Upper lobe of left lung (tissue), 6 donors: ENCODE measurements around the gene CACFD1. TPM values are rescaled to one million over a fixed set of nuclear protein-coding genes. Genes with fewer than 3 reads are reported as not detected.
A peak's percentile ranks its signal among the peaks of the same experiment; 100 is the strongest.

Experiments used
- ATAC-seq, 2 donors: fragments of 200-7000 bp; cut with Tn5 transposase; one replicate each; pipeline ENCODE4 v1.9.1; 2022; ENCODE audit warnings: mild to moderate bottlenecking in 2 of 2, moderate library complexity in 2 of 2; ENCODE audit not compliant: low FRiP score in 2 of 2
- DNase-seq, 2 donors: peaks; one replicate each; pipeline ENCODE4 v3.0.0-alpha.2; 2019 to 2020
- H3K27ac ChIP-seq, 4 donors: fragments of 200-600 bp; sonication (generic); one replicate each; pipeline ENCODE4 v1.5.1; 2016 to 2019
- H3K27me3 ChIP-seq, 4 donors: fragments of 200-600 bp; sonication (generic); one replicate each; pipeline ENCODE4 v1.5.1; 2017 to 2019
- H3K36me3 ChIP-seq, 4 donors: fragments of 200-600 bp; sonication (generic); one replicate each; pipeline ENCODE4 v1.5.1; 2016 to 2019
- H3K4me1 ChIP-seq, 4 donors: fragments of 200-600 bp; sonication (generic); one replicate each; pipeline ENCODE4 v1.5.1; 2018 to 2019
- H3K4me3 ChIP-seq, 4 donors: fragments of 200-600 bp; sonication (generic); one replicate each; pipeline ENCODE4 v1.5.1; 2017 to 2019; ENCODE audit warnings: mild to moderate bottlenecking in 2 of 4, moderate library complexity in 1 of 4
- H3K9me3 ChIP-seq, 4 donors: fragments of 200-600 bp; sonication (generic); one replicate each; pipeline ENCODE4 v1.5.1; 2018 to 2019
- EP300 ChIP-seq, 4 donors: sonication (generic); formaldehyde crosslinking; IDR thresholded peaks; one replicate each; pipeline ENCODE4 v1.5.1; 2017; ENCODE audit warnings: antibody characterized with exemption in 4 of 4, control low read depth in 2 of 4
- POLR2A ChIP-seq, 4 donors: fragments of 450-650 bp; IDR thresholded peaks; one replicate each; pipeline ENCODE4 v1.5.1; 2016 to 2017; ENCODE audit warnings: antibody characterized with exemption in 4 of 4, mild to moderate bottlenecking in 2 of 4
- POLR2AphosphoS5 ChIP-seq, 2 donors: sonication (generic); formaldehyde crosslinking; IDR thresholded peaks; one replicate each; pipeline ENCODE4 v1.5.1; 2017; ENCODE audit warnings: antibody characterized with exemption in 2 of 2
- WGBS, 2 donors: methylation state at CpG; one replicate each; pipeline ENCODE4 v1.1.5; 2017 to 2018; 5-methylcytosine and 5-hydroxymethylcytosine counted together
- total RNA-seq, 6 donors: library from RNA; depleted of rRNA in 4 of 6; stranded (reverse); fragments of >200 nt in 4 of 6; gene quantifications; one replicate each; pipeline versions ENCODE4 v1.1.0 to v1.2.1, GENCODE V29; 2016 to 2021
- TF ChIP-seq, protein P1 (sequence below), 6 experiments: fragments of 450-650 bp in 4 of 6; fragments of 200-600 bp in 2 of 6; sonication (generic) in 2 of 6; IDR thresholded peaks; one replicate each; pipeline ENCODE4 v1.5.1; 2016 to 2019; ENCODE audit warnings: antibody characterized with exemption in 6 of 6
- donor health status: DM: no; HTN: no; CAD: no; lungs with moderate emphysema.
- donor health status: DM: no; HTN: yes; CAD: no; lungs with severe emphysema.

Gene CACFD1
- total RNA-seq, 6 donors from 2014 or later: 31.1 to 52.8 (median 38.5) TPM

DNA sequence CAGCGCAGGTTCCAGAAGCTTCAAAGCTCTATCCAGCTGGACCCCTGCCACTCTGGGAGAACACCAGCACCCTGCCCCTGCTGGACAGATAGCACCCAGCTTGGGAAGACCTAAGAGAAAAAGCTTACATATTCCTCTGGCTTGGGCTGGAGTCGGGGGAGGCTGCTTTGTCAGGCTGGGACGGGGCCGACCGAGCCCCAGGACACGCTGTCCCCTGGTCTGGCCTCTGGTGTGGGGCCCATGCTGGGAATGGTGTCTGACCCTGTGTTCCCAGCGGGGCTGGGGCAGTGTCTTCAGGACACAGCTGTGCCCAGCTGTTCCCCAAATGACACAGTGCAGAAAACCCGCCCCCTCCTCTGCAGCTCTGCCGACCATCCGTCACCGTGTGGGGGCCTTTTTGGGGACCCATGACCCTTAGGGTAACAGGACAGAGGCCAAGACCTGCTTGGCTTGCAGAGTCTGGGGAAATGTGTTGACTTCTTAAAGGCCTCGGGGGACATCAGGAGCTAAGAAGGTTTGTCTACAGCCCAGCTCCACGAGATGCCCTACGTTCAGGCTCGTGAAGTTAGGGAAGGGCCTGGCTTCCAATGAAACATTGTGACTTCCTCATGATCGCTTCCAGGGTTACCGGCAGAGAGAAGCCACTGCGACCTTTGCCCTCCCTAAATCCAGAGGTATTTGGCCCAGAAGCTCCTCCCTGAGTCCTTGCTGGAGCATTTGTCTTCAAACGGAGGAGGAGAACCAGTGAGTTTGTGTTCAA, 39.5 kb downstream of the CACFD1 start:
- peak; percentile 38 to 70 for DNase-seq
- peak overlapping the region; percentile 22 to 72 (median 62) for H3K27ac ChIP-seq

DNA sequence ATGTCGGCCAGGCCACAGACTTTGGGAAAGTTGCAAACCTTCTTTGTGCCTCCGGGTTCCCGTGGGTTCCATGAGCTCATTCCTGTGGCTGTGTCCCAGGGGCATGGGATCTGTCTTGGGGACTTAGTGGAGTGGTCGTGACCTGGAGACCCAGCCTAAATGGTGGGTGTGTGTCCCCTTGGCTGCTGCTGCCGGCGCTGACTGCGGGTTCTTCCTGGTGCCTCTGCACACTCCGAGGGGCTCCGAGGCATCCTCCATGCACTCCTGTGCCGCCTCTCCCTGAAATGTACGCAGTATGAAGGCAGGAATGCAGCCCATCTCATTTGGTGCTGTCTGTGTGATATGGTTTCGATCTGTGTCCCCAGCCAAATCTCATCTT, 40.1 kb downstream of the CACFD1 start:
- no peaks in the 10 kb centered on the region for H3K27me3 ChIP-seq
- TF ChIP-seq, protein P1, sequence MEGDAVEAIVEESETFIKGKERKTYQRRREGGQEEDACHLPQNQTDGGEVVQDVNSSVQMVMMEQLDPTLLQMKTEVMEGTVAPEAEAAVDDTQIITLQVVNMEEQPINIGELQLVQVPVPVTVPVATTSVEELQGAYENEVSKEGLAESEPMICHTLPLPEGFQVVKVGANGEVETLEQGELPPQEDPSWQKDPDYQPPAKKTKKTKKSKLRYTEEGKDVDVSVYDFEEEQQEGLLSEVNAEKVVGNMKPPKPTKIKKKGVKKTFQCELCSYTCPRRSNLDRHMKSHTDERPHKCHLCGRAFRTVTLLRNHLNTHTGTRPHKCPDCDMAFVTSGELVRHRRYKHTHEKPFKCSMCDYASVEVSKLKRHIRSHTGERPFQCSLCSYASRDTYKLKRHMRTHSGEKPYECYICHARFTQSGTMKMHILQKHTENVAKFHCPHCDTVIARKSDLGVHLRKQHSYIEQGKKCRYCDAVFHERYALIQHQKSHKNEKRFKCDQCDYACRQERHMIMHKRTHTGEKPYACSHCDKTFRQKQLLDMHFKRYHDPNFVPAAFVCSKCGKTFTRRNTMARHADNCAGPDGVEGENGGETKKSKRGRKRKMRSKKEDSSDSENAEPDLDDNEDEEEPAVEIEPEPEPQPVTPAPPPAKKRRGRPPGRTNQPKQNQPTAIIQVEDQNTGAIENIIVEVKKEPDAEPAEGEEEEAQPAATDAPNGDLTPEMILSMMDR (IDR thresholded peaks at IDR 0.05): no peak
- TF ChIP-seq POLR2AphosphoS5 (IDR thresholded peaks at IDR 0.05) (no peak), POLR2A (IDR thresholded peaks at IDR 0.05) (no peak), EP300 (IDR thresholded peaks at IDR 0.05) (no peak)
- peaks cover 8 to 15% (median 14%) of the 10 kb centered on the region in 4 donors for H3K9me3 ChIP-seq
- no peak for ATAC-seq
- peak overlapping the region; percentile 22 to 72 (median 62) for H3K27ac ChIP-seq
- no peak overlapping the region for H3K4me3 ChIP-seq
- DNase-seq: no peak
- H3K4me1 ChIP-seq: peaks cover 0 to 9% (median 5%) of the 10 kb centered on the region in 4 donors
- WGBS, 2 donors: 79 to 88% methylated on average over 5 to 12 of the region's 12 CpGs
- H3K36me3 ChIP-seq: no peaks in the 10 kb centered on the region

More for the DNA sequence above, 39.5 kb downstream of the CACFD1 start:
- Histone ChIP-seq H3K27me3 (no peaks in the 10 kb centered on the region), H3K36me3 (no peaks in the 10 kb centered on the region), H3K9me3 (peaks cover 8 to 15% (median 14%) of the 10 kb centered on the region in 4 donors), H3K4me1 (peaks cover 0 to 9% (median 5%) of the 10 kb centered on the region in 4 donors), H3K4me3 (no peak overlapping the region)
- ATAC-seq: peak; percentile 54 to 69
- WGBS, 2 donors: 59 to 73% methylated on average over 3 to 19 of the region's 19 CpGs
- TF ChIP-seq, protein P1 (IDR thresholded peaks at IDR 0.05): peak in 1 of 6 experiments; percentile 13
- TF ChIP-seq POLR2A (IDR thresholded peaks at IDR 0.05): no peak
- TF ChIP-seq EP300 (IDR thresholded peaks at IDR 0.05): peak; percentile 77 to 95 (median 84)
- TF ChIP-seq POLR2AphosphoS5 (IDR thresholded peaks at IDR 0.05): peak; percentile 86 to 87

DNA sequence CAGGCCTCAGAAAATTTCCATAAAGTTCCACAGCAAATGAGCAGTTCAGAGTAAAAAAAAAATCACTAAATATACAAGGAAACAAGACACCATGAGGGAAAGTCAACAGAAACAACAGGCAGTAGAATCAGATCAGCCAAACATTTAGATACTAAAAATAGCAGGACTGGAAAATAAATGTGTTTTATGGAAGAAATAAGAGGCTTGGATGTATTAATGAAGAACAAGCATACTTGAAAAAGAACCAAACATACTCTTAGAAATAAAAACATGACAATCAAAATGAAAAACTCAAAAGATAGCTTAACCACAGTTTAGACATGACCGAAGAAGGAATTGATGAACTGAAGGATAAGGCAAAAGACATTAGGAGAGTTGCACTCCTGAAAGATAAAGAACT, 42.3 kb downstream of the CACFD1 start:
- H3K4me3 ChIP-seq: no peak overlapping the region
- no peak for DNase-seq
- no peak for ATAC-seq
- 96 to 97% methylated on average over 1 of the region's 1 CpG for WGBS, 2 donors
- H3K27ac ChIP-seq: no peak overlapping the region
- no peaks in the 10 kb centered on the region for H3K27me3 ChIP-seq
- H3K9me3 ChIP-seq: peaks cover 8 to 15% (median 14%) of the 10 kb centered on the region in 4 donors
- H3K4me1 ChIP-seq: peaks cover 0 to 27% (median 6%) of the 10 kb centered on the region in 4 donors
- TF ChIP-seq POLR2AphosphoS5 (IDR thresholded peaks at IDR 0.05) (no peak), POLR2A (IDR thresholded peaks at IDR 0.05) (no peak), EP300 (IDR thresholded peaks at IDR 0.05) (no peak)
- TF ChIP-seq, protein P1 (IDR thresholded peaks at IDR 0.05): no peak
- H3K36me3 ChIP-seq: no peaks in the 10 kb centered on the region

DNA sequence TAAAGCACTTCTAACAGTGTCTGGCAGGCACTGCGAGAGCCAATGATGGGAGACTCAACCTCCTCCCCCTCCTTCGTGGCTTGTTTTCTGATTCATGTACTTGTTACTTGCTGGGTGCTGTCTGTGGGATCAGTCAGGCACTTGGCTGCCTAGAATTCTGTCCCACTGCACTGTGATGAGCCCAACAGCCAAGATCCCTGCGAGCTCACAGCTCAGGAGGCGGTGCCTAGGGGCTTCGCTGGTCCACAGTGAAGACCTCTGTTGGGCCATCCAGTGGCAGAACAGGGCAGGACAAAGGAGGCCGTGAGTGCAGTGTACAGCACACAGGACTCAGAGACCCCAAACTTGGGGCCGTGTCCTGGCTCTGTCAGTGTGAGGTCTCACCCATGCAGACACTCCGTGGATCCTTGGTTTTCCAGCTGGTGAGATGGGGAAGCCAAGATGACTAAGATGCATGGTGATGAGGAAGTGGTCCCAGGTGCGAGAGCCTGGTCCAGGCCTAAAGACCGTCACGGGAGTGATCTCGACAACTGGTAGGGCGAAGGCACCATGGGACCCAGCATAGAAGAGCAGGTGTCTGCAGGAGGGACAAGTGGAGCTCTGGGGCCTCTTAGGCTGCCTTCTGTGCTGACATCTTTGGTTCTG, 45.5 kb downstream of the CACFD1 start:
- Histone ChIP-seq H3K36me3 (no peaks in the 10 kb centered on the region), H3K27ac (peak overlapping the region; percentile 30 to 75 (median 54)), H3K9me3 (peaks cover 8 to 15% (median 14%) of the 10 kb centered on the region in 4 donors), H3K4me1 (peaks cover 13 to 33% (median 14%) of the 10 kb centered on the region in 4 donors), H3K27me3 (no peaks in the 10 kb centered on the region), H3K4me3 (no peak overlapping the region)
- peak in 1 of 2 donors; percentile 28 for ATAC-seq
- 86 to 91% methylated on average over 7 to 13 of the region's 13 CpGs for WGBS, 2 donors
- no peak for DNase-seq
- TF ChIP-seq POLR2A (IDR thresholded peaks at IDR 0.05) (no peak), POLR2AphosphoS5 (IDR thresholded peaks at IDR 0.05) (no peak), EP300 (IDR thresholded peaks at IDR 0.05) (no peak)
- TF ChIP-seq, protein P1 (IDR thresholded peaks at IDR 0.05): no peak
